Gastroesophageal sphincter (tissue), 4 donors: Measurements from ENCODE around the gene SCGB2B2. TPM values are rescaled to one million over a fixed set of nuclear protein-coding genes. Genes with fewer than 3 reads are reported as not detected.

Source experiments
- ATAC-seq: fragments of 150-250 bp; one replicate; pipeline ENCODE4 v1.9.1; 2016; ENCODE audit warnings: mild to moderate bottlenecking, moderate library complexity
- H3K27ac ChIP-seq, 4 donors: fragments of 200-600 bp; sonication (generic) in 3 of 4; 1 replicate in 3 of 4; 2 replicates in 1 of 4; pipeline ENCODE4 v1.5.1; 2016 to 2019
- H3K27me3 ChIP-seq: fragments of 200-600 bp; sonication (generic); one replicate; pipeline ENCODE4 v1.5.1; 2019
- H3K36me3 ChIP-seq, 2 donors: fragments of 200-600 bp; sonication (generic); one replicate each; pipeline ENCODE4 v1.5.1; 2019; ENCODE audit warnings: control low read depth in 1 of 2
- H3K4me1 ChIP-seq, 3 donors: fragments of 200-600 bp; sonication (generic); 1 replicate in 2 of 3; 2 replicates in 1 of 3; pipeline ENCODE4 v1.5.1; 2016 to 2019; ENCODE audit warnings: control low read depth in 2 of 3
- H3K4me3 ChIP-seq, 2 donors: fragments of 200-600 bp; sonication (generic); one replicate each; pipeline ENCODE4 v1.5.1; 2019; ENCODE audit warnings: mild to moderate bottlenecking in 1 of 2, moderate library complexity in 1 of 2
- H3K9me3 ChIP-seq, 3 donors: fragments of 200-600 bp; sonication (generic); one replicate each; pipeline ENCODE4 v1.5.1; 2017 to 2019; ENCODE audit warnings: control low read depth in 2 of 3
- CTCF ChIP-seq, 4 experiments: fragments of 200-600 bp in 2 of 4; fragments of 450-650 bp in 2 of 4; sonication (generic) in 1 of 4; IDR thresholded peaks; one replicate each; pipeline ENCODE4 v1.5.1; 2017 to 2019; ENCODE audit warnings: antibody characterized with exemption in 4 of 4, mild to moderate bottlenecking in 2 of 4, moderate library complexity in 2 of 4
- EP300 ChIP-seq: sonication (generic); formaldehyde crosslinking; IDR thresholded peaks from one replicate; pipeline ENCODE4 v1.6.1; 2017; ENCODE audit warnings: antibody characterized with exemption, mild to moderate bottlenecking
- POLR2A ChIP-seq, 2 donors: fragments of 450-650 bp; IDR thresholded peaks; one replicate each; pipeline ENCODE4 v1.6.1; 2017; ENCODE audit warnings: antibody characterized with exemption in 2 of 2, mild to moderate bottlenecking in 2 of 2, moderate library complexity in 1 of 2
- POLR2AphosphoS5 ChIP-seq: sonication (generic); formaldehyde crosslinking; IDR thresholded peaks from one replicate; pipeline ENCODE4 v1.6.1; 2017; ENCODE audit warnings: antibody characterized with exemption
- WGBS, 2 donors: methylation state at CpG; one replicate each; pipeline ENCODE4 v1.1.5; 2018; ENCODE audit warnings: low coverage in 1 of 2; 5-methylcytosine and 5-hydroxymethylcytosine counted together
- total RNA-seq, 4 donors: library from RNA; depleted of rRNA; stranded (reverse); fragments of >200 nt; gene quantifications; one replicate each; pipeline ENCODE4 v1.1.0, GENCODE V29; 2016

SCGB2B2 gene, protein sequence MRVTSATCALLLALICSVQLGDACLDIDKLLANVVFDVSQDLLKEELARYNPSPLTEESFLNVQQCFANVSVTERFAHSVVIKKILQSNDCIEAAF
- total RNA-seq = 1 to 10 TPM in 1 of 4 donors, under 1 TPM in 2, not detected in 1; 0.40 to 1.1 (median 0.81) TPM

GRCh38 chr19:34676697-34677385, at the start of gene SCGB2B2:
Gene SCGB2B2 (minus strand): TSS chr19:34677159. CDS start chr19:34594563, 82,596 bp downstream.
- 9% methylated on average over 13 of the region's 26 CpGs; no CpG with 5 or more reads in 1 of the 2 donors for WGBS, 2 donors
- peaks cover 0 to 27% (median 6%) of the 10 kb centered on the region in 3 donors for H3K4me1 ChIP-seq
- no peak for TF ChIP-seq POLR2A (IDR thresholded peaks at IDR 0.05)
- peak in 1 of 4 experiments; percentile 6 for TF ChIP-seq CTCF (IDR thresholded peaks at IDR 0.05)

GRCh38 chr19:34725400-34725799, 48.4 kb upstream of the SCGB2B2 start:
- 40% methylated on average over 1 of the region's 6 CpGs; no CpG with 5 or more reads in 1 of the 2 donors for WGBS, 2 donors

More at GRCh38 chr19:34676697-34677385, at the start of gene SCGB2B2:
- peak within 1 kb of the TSS; percentile 68 to 84 for H3K4me3 ChIP-seq
- peaks cover 0 to 28% (median 0%) of the 10 kb centered on the region in 3 donors for H3K9me3 ChIP-seq
- peaks cover 0 to 32% of the 10 kb centered on the region in 2 donors for H3K36me3 ChIP-seq
- H3K27ac ChIP-seq = peak within 1 kb of the TSS; percentile 91 to 98 (median 96)
- ATAC-seq = peak; percentile 68
- H3K27me3 ChIP-seq = no peaks in the 10 kb centered on the region

GRCh38 chr19:34722353-34722752, 45.4 kb upstream of the SCGB2B2 start:
- no peak for TF ChIP-seq CTCF (IDR thresholded peaks at IDR 0.05)
- TF ChIP-seq POLR2AphosphoS5 = no peak
- no peak for TF ChIP-seq EP300
- Histone ChIP-seq H3K9me3 (no peaks in the 10 kb centered on the region), H3K4me3 (no peak overlapping the region), H3K27me3 (peaks cover 13% of the 10 kb centered on the region), H3K4me1 (no peaks in the 10 kb centered on the region), H3K36me3 (no peaks in the 10 kb centered on the region), H3K27ac (no peak overlapping the region)
- WGBS, 2 donors = 49 to 65% methylated on average over 2 to 5 of the region's 11 CpGs
- ATAC-seq = no peak

More at GRCh38 chr19:34725400-34725799, 48.4 kb upstream of the SCGB2B2 start:
- Histone ChIP-seq H3K27me3 (peaks cover 13% of the 10 kb centered on the region), H3K36me3 (no peaks in the 10 kb centered on the region), H3K4me3 (no peak overlapping the region), H3K4me1 (no peaks in the 10 kb centered on the region), H3K27ac (no peak overlapping the region), H3K9me3 (no peaks in the 10 kb centered on the region)
- no peak for ATAC-seq
- no peak for TF ChIP-seq CTCF (IDR thresholded peaks at IDR 0.05)

- Histone ChIP-seq H3K27ac (no peak overlapping the region), H3K4me1 (peaks cover 0 to 3% (median 0%) of the 10 kb centered on the region in 3 donors), H3K27me3 (no peaks in the 10 kb centered on the region), H3K4me3 (no peak overlapping the region), H3K36me3 (no peaks in the 10 kb centered on the region), H3K9me3 (peaks cover 0 to 8% (median 0%) of the 10 kb centered on the region in 3 donors)
- TF ChIP-seq EP300 (no peak), POLR2AphosphoS5 (no peak), CTCF (IDR thresholded peaks at IDR 0.05) (no peak), POLR2A (IDR thresholded peaks at IDR 0.05) (no peak)
- ATAC-seq = no peak
Measured at GRCh38 chr19:34715357-34715756, 38.4 kb upstream of the SCGB2B2 start.

DNA sequence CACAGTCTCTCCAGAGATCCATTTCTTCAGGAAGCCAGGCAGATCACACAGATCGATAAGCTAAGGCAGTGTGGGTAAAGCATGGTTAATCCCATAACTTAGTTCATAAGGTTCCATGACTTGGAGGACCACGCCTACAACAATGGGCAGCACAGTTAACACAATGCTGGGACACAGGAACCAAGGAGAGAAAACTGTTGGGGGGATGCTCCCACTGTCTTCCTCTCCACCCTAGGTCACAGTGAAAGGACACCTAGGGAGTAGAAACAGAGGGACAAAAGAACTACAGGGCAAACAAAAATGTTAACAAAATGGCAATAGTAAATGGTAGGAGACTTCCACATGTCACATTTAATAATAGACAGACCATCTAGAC, 36.3 kb upstream of the SCGB2B2 start:
- Histone ChIP-seq H3K36me3 (no peaks in the 10 kb centered on the region), H3K4me3 (no peak overlapping the region), H3K9me3 (peaks cover 0 to 8% (median 0%) of the 10 kb centered on the region in 3 donors), H3K27ac (no peak overlapping the region), H3K4me1 (peaks cover 0 to 3% (median 0%) of the 10 kb centered on the region in 3 donors), H3K27me3 (no peaks in the 10 kb centered on the region)
- WGBS, 2 donors = 94% methylated on average over 2 of the region's 2 CpGs; no CpG with 5 or more reads in 1 of the 2 donors
- ATAC-seq = no peak
- no peak for TF ChIP-seq EP300
- TF ChIP-seq POLR2AphosphoS5 = no peak
- TF ChIP-seq CTCF (IDR thresholded peaks at IDR 0.05) = no peak
- no peak for TF ChIP-seq POLR2A (IDR thresholded peaks at IDR 0.05)
